HG03460 (cell line): ENCODE results near the gene SIAH3.
"Not testable (repeated sequence)": the region's sequence is repeated elsewhere in the genome, so short reads cannot be mapped to it uniquely, and the experiment has no call there.

Experiments used
- ATAC-seq: cut with Tn5 transposase; IDR thresholded peaks from one replicate; pipeline ENCODE4 v1.9.1; 2021; ENCODE audit not compliant: unreplicated experiment

SIAH3 gene

GRCh38 chr13:45783346-45784043 lies 68.1 kb downstream of the SIAH3 start:
- no peak for ATAC-seq

- ATAC-seq: no peak
Observed at GRCh38 chr13:45782327-45783045, 69.1 kb downstream of the SIAH3 start.

- ATAC-seq: no peak
Observed at GRCh38 chr13:45781553-45782326, 69.8 kb downstream of the SIAH3 start.

- no peak for ATAC-seq
Observed at GRCh38 chr13:45779901-45780300, 71.7 kb downstream of the SIAH3 start.

GRCh38 chr13:45778882-45779281 lies 72.7 kb downstream of the SIAH3 start:
- ATAC-seq: no peak

GRCh38 chr13:45776748-45777147 lies 74.8 kb downstream of the SIAH3 start:
- ATAC-seq: no peak

GRCh38 chr13:45775401-45775963 lies 76.1 kb downstream of the SIAH3 start:
- no peak for ATAC-seq

- no peak for ATAC-seq
Observed at GRCh38 chr13:45773944-45774343, 77.6 kb downstream of the SIAH3 start.

GRCh38 chr13:45773236-45773635 lies 78.3 kb downstream of the SIAH3 start:
- no peak for ATAC-seq

GRCh38 chr13:45770886-45771285 lies 80.7 kb downstream of the SIAH3 start:
- ATAC-seq: no peak

GRCh38 chr13:45768656-45769479 lies 82.7 kb downstream of the SIAH3 start:
- ATAC-seq: no peak

- no peak for ATAC-seq
Observed at GRCh38 chr13:45765464-45765863, 86.1 kb downstream of the SIAH3 start.

GRCh38 chr13:45763419-45763818 lies 88.1 kb downstream of the SIAH3 start:
- ATAC-seq: no peak

- ATAC-seq: not testable (repeated sequence)
Observed at GRCh38 chr13:45757589-45757988, 94.0 kb downstream of the SIAH3 start.

- not testable (repeated sequence) for ATAC-seq
Observed at GRCh38 chr13:45756498-45756897, 95.1 kb downstream of the SIAH3 start.

GRCh38 chr13:45752510-45752909 lies 99.0 kb downstream of the SIAH3 start:
- ATAC-seq: no peak

GRCh38 chr13:45751885-45752284 lies 99.7 kb downstream of the SIAH3 start:
- ATAC-seq: no peak

GRCh38 chr13:45750566-45750965 lies 101.0 kb downstream of the SIAH3 start:
- no peak for ATAC-seq

- no peak for ATAC-seq
Observed at GRCh38 chr13:45748941-45749759, 102.4 kb downstream of the SIAH3 start.

GRCh38 chr13:45747071-45747470 lies 104.5 kb downstream of the SIAH3 start:
- no peak for ATAC-seq
